ENCODE measurements around the gene PRSS38.

Gene PRSS38

GRCh38 chr1:227789084-227790033 is 26.1 kb upstream of the PRSS38 start:
- no peak overlapping the region for H3K4me3 ChIP-seq (ENCODE audit: low read depth, low read length)
- TF ChIP-seq CTCF (IDR thresholded peaks at IDR 0.05; ENCODE audit: borderline replicate concordance, insufficient read depth, low read depth, low read length), result no peak

GRCh38 chr1:227790034-227790400 is 25.5 kb upstream of the PRSS38 start:
- TF ChIP-seq CTCF (IDR thresholded peaks at IDR 0.05; ENCODE audit: borderline replicate concordance, insufficient read depth, low read depth, low read length), result no peak
- H3K4me3 ChIP-seq (ENCODE audit: low read depth, low read length), result no peak overlapping the region

- TF ChIP-seq CTCF (IDR thresholded peaks at IDR 0.05; ENCODE audit: borderline replicate concordance, insufficient read depth, low read depth, low read length), result no peak
- H3K4me3 ChIP-seq (ENCODE audit: low read depth, low read length), result no peak overlapping the region
Measured at GRCh38 chr1:227790868-227791267, 24.6 kb upstream of the PRSS38 start.

GRCh38 chr1:227791425-227792143 is 23.9 kb upstream of the PRSS38 start:
- no peak overlapping the region for H3K4me3 ChIP-seq (ENCODE audit: low read depth, low read length)
- TF ChIP-seq CTCF (IDR thresholded peaks at IDR 0.05; ENCODE audit: borderline replicate concordance, insufficient read depth, low read depth, low read length), result no peak

GRCh38 chr1:227792216-227793078 is 23.0 kb upstream of the PRSS38 start:
- no peak for TF ChIP-seq CTCF (IDR thresholded peaks at IDR 0.05; ENCODE audit: borderline replicate concordance, insufficient read depth, low read depth, low read length)
- no peak overlapping the region for H3K4me3 ChIP-seq (ENCODE audit: low read depth, low read length)

GRCh38 chr1:227793079-227793947 is 22.2 kb upstream of the PRSS38 start:
- TF ChIP-seq CTCF (IDR thresholded peaks at IDR 0.05; ENCODE audit: borderline replicate concordance, insufficient read depth, low read depth, low read length), result no peak
- H3K4me3 ChIP-seq (ENCODE audit: low read depth, low read length), result no peak overlapping the region

Measured in GM12875 (cell line).